HEK293 (cell line): ENCODE results near the gene SINHCAF.
A peak's percentile ranks its signal among the peaks of the same experiment; 100 is the strongest.

Experiments used
- AEBP2 ChIP-seq: fragments of 450-650 bp; formaldehyde crosslinking; IDR thresholded peaks from 2 replicates; pipeline ENCODE4 v1.5.1; 2016; ENCODE audit warnings: missing biosample characterization, missing genetic modification characterization, borderline replicate concordance
- BCL11A ChIP-seq: fragments of 450-650 bp; formaldehyde crosslinking; IDR thresholded peaks from 2 replicates; pipeline ENCODE4 v1.5.1; 2016; ENCODE audit warnings: low read depth, missing biosample characterization, missing genetic modification characterization
- GFI1B ChIP-seq: fragments of 450-650 bp; formaldehyde crosslinking; IDR thresholded peaks from 2 replicates; pipeline ENCODE4 v1.5.1; 2016; ENCODE audit warnings: missing biosample characterization, missing genetic modification characterization
- GLIS1 ChIP-seq: fragments of 450-650 bp; formaldehyde crosslinking; IDR thresholded peaks from 2 replicates; pipeline ENCODE4 v1.5.1; 2016; ENCODE audit warnings: missing biosample characterization, missing genetic modification characterization
- HIC1 ChIP-seq: fragments of 450-650 bp; formaldehyde crosslinking; IDR thresholded peaks from 2 replicates; pipeline ENCODE4 v1.5.1; 2016; ENCODE audit warnings: missing biosample characterization, missing genetic modification characterization
- IKZF3 ChIP-seq: fragments of 450-650 bp; IDR thresholded peaks from 2 replicates; pipeline ENCODE4 v1.5.0; 2018; ENCODE audit warnings: missing biosample characterization, mild to moderate bottlenecking, missing genetic modification characterization, moderate library complexity
- PBX3 ChIP-seq: sonication (generic); formaldehyde crosslinking; IDR thresholded peaks from 2 replicates; pipeline ENCODE4 v1.8.1; 2022; ENCODE audit warnings: mild to moderate bottlenecking, moderate library complexity, missing genetic modification reagents
- PRDM1 ChIP-seq: fragments of 450-650 bp; formaldehyde crosslinking; IDR thresholded peaks from 2 replicates; pipeline ENCODE4; 2016; ENCODE audit warnings: missing biosample characterization, missing genetic modification characterization
- SCRT2 ChIP-seq: fragments of 450-650 bp; formaldehyde crosslinking; IDR thresholded peaks from 2 replicates; pipeline ENCODE4 v1.5.1; 2016; ENCODE audit warnings: missing biosample characterization, missing genetic modification characterization
- SP7 ChIP-seq: fragments of 450-650 bp; formaldehyde crosslinking; IDR thresholded peaks from 2 replicates; pipeline ENCODE4 v1.5.1; 2016; ENCODE audit warnings: missing biosample characterization, missing genetic modification characterization
- ZBTB1 ChIP-seq: fragments of 450-650 bp; formaldehyde crosslinking; IDR thresholded peaks from 2 replicates; pipeline ENCODE4 v1.5.1; 2016; ENCODE audit warnings: missing biosample characterization, missing genetic modification characterization
- ZBTB17 ChIP-seq: fragments of 450-650 bp; formaldehyde crosslinking; IDR thresholded peaks from 2 replicates; pipeline ENCODE4 v1.5.1; 2016; ENCODE audit warnings: missing biosample characterization, missing genetic modification characterization
- ZBTB48 ChIP-seq: fragments of 450-650 bp; formaldehyde crosslinking; IDR thresholded peaks from 2 replicates; pipeline ENCODE4 v1.5.1; 2016; ENCODE audit warnings: missing biosample characterization, missing genetic modification characterization
- ZFP37 ChIP-seq: fragments of 450-650 bp; formaldehyde crosslinking; IDR thresholded peaks from 2 replicates; pipeline ENCODE4 v1.5.1; 2016; ENCODE audit warnings: missing biosample characterization, missing genetic modification characterization
- ZFP41 ChIP-seq: fragments of 450-650 bp; formaldehyde crosslinking; IDR thresholded peaks from 2 replicates; pipeline ENCODE4 v1.5.1; 2016; ENCODE audit warnings: missing biosample characterization, missing genetic modification characterization, borderline replicate concordance
- ZNF138 ChIP-seq: fragments of 450-650 bp; formaldehyde crosslinking; IDR thresholded peaks from 2 replicates; pipeline ENCODE4 v1.5.1; 2016; ENCODE audit warnings: missing biosample characterization, missing genetic modification characterization, borderline replicate concordance
- ZNF18 ChIP-seq: fragments of 450-650 bp; formaldehyde crosslinking; IDR thresholded peaks from 2 replicates; pipeline ENCODE4 v1.5.1; 2016; ENCODE audit warnings: missing biosample characterization, missing genetic modification characterization
- ZNF2 ChIP-seq: fragments of 450-650 bp; formaldehyde crosslinking; IDR thresholded peaks from 2 replicates; pipeline ENCODE4 v1.5.1; 2016; ENCODE audit warnings: missing biosample characterization, missing genetic modification characterization
- ZNF335 ChIP-seq: fragments of 450-650 bp; formaldehyde crosslinking; conservative IDR thresholded peaks from 2 replicates; pipeline ENCODE4 v1.5.1; 2016; ENCODE audit warnings: missing biosample characterization, missing genetic modification characterization
- ZNF350 ChIP-seq: fragments of 450-650 bp; formaldehyde crosslinking; IDR thresholded peaks from 2 replicates; pipeline ENCODE4 v1.5.0; 2017; ENCODE audit warnings: missing biosample characterization, mild to moderate bottlenecking, missing genetic modification characterization
- ZNF366 ChIP-seq: fragments of 450-650 bp; formaldehyde crosslinking; conservative IDR thresholded peaks from 2 replicates; pipeline ENCODE4 v1.5.1; 2016; ENCODE audit warnings: missing biosample characterization, missing genetic modification characterization
- ZNF404 ChIP-seq: fragments of 450-650 bp; formaldehyde crosslinking; IDR thresholded peaks from 2 replicates; pipeline ENCODE4 v1.5.1; 2017; ENCODE audit warnings: missing biosample characterization, missing genetic modification characterization
- ZNF423 ChIP-seq: fragments of 450-650 bp; formaldehyde crosslinking; IDR thresholded peaks from 2 replicates; pipeline ENCODE4 v1.5.1; 2016; ENCODE audit warnings: missing biosample characterization, missing genetic modification characterization
- ZNF544 ChIP-seq: fragments of 450-650 bp; formaldehyde crosslinking; IDR thresholded peaks from 2 replicates; pipeline ENCODE4 v1.5.0; 2017; ENCODE audit warnings: missing biosample characterization, missing genetic modification characterization
- ZNF596 ChIP-seq: fragments of 450-650 bp; IDR thresholded peaks from 2 replicates; pipeline ENCODE4 v1.5.0; 2018; ENCODE audit warnings: missing biosample characterization, mild to moderate bottlenecking, missing genetic modification characterization, moderate library complexity
- ZNF610 ChIP-seq: fragments of 450-650 bp; formaldehyde crosslinking; IDR thresholded peaks from 2 replicates; pipeline ENCODE4 v1.5.1; 2016; ENCODE audit warnings: missing biosample characterization, missing genetic modification characterization, borderline replicate concordance
- ZNF623 ChIP-seq: fragments of 450-650 bp; formaldehyde crosslinking; IDR thresholded peaks from 2 replicates; pipeline ENCODE4 v1.5.1; 2016; ENCODE audit warnings: missing biosample characterization, missing genetic modification characterization
- ZNF626 ChIP-seq: fragments of 450-650 bp; sonication (Bioruptor Pico); formaldehyde crosslinking; IDR thresholded peaks from 2 replicates; pipeline ENCODE4 v1.5.1; 2018; ENCODE audit warnings: missing biosample characterization, missing genetic modification characterization, inconsistent platforms
- ZNF658 ChIP-seq: fragments of 450-650 bp; formaldehyde crosslinking; IDR thresholded peaks from 2 replicates; pipeline ENCODE4; 2016; ENCODE audit warnings: missing biosample characterization, missing genetic modification characterization
- ZNF830 ChIP-seq: fragments of 450-650 bp; IDR thresholded peaks from 2 replicates; pipeline ENCODE4 v1.5.0; 2018; ENCODE audit warnings: missing biosample characterization, missing genetic modification characterization, low read depth, mild to moderate bottlenecking, moderate library complexity
- ZNF843 ChIP-seq: fragments of 450-650 bp; formaldehyde crosslinking; IDR thresholded peaks from 2 replicates; pipeline ENCODE4 v1.5.1; 2016; ENCODE audit warnings: missing biosample characterization, missing genetic modification characterization
- ZSCAN16 ChIP-seq: fragments of 450-650 bp; formaldehyde crosslinking; IDR thresholded peaks from 2 replicates; pipeline ENCODE4 v1.5.1; 2016; ENCODE audit warnings: missing biosample characterization, missing genetic modification characterization

SINHCAF gene

GRCh38 chr12:31368666-31369361 is 42.9 kb upstream of the SINHCAF start (continued):
- no peak for TF ChIP-seq ZNF843 (tag by site-specific recombination)
- TF ChIP-seq PRDM1 = peak; percentile 4; the same call in 1 of the 2 replicates
- no peak for TF ChIP-seq ZBTB1 (tag by site-specific recombination)
- TF ChIP-seq ZNF544 (tag by site-specific recombination) = no peak
- peak; percentile 44; the same call in 1 of the 2 replicates for TF ChIP-seq GFI1B (tag by site-specific recombination)
- no peak for TF ChIP-seq SCRT2 (tag by site-specific recombination)
- peak; percentile 86 for TF ChIP-seq ZBTB17 (tag by site-specific recombination)
- TF ChIP-seq ZFP37 = no peak
- TF ChIP-seq ZNF138 (tag by site-specific recombination) = no peak
- no peak for TF ChIP-seq ZNF623 (tag by site-specific recombination)
- TF ChIP-seq HIC1 = no peak
- peak; percentile 50; the same call in 1 of the 2 replicates for TF ChIP-seq ZNF366 (tag by site-specific recombination)
- no peak for TF ChIP-seq AEBP2
- no peak for TF ChIP-seq ZBTB48 (tag by site-specific recombination)
- TF ChIP-seq ZNF335 (tag by site-specific recombination) = peak; percentile 50; the same call in 1 of the 2 replicates
- no peak for TF ChIP-seq ZNF658
- no peak for TF ChIP-seq ZNF423 (tag by site-specific recombination)
- TF ChIP-seq SP7 (tag by site-specific recombination) = no peak
- TF ChIP-seq GLIS1 (tag by site-specific recombination) = peak; percentile 42
- no peak for TF ChIP-seq ZNF596 (tag by site-specific recombination)
- TF ChIP-seq ZNF626 (tag by site-specific recombination) = no peak
- TF ChIP-seq BCL11A (tag by site-specific recombination) = 0 out of 2 replicates have a peak, but pooled peaks have one; percentile 12
- peak; percentile 73 for TF ChIP-seq IKZF3
- TF ChIP-seq ZSCAN16 (tag by site-specific recombination) = no peak
- no peak for TF ChIP-seq ZNF350 (tag by site-specific recombination)
- TF ChIP-seq ZNF18 (tag by site-specific recombination) = 0 out of 2 replicates have a peak, but pooled peaks have one; percentile 23
- TF ChIP-seq ZNF2 (tag by site-specific recombination) = no peak
- TF ChIP-seq ZNF830 (tag by site-specific recombination) = no peak
- no peak for TF ChIP-seq ZFP41 (tag by site-specific recombination)
- TF ChIP-seq PBX3 (CRISPR knock-in tag) = no peak
- no peak for TF ChIP-seq ZNF610 (tag by site-specific recombination)
- TF ChIP-seq ZNF404 (tag by site-specific recombination) = no peak
